Diencephalon (tissue), 1 donor: ENCODE data around the gene TOPBP1. TPM values are rescaled to one million over a fixed set of nuclear protein-coding genes. Genes with fewer than 3 reads are reported as not detected.

ENCODE experiments used
- small RNA-seq: library from RNA; depleted of rRNA; stranded (forward); fragments of <200 nt; gene quantifications from one replicate; pipeline ENCODE3, GENCODE V24; 2014
- total RNA-seq: library from RNA; depleted of rRNA; stranded (reverse); fragments of >200 nt; gene quantifications from one replicate; pipeline ENCODE4 v1.2.3, GENCODE V29; 2014

TOPBP1 gene
- total RNA-seq, result 42.7 TPM

GRCh38 chr3:133661454-133662277, at the start of gene TOPBP1:
Gene TOPBP1, minus strand, starts transcription at chr3:133661941. Its CDS starts 814 bp downstream, at chr3:133661127.

GRCh38 chr3:133573629-133574194, 88.0 kb downstream of the TOPBP1 start, which contains the start of gene CDV3:
Gene CDV3, plus strand, starts transcription at chr3:133573686. Its CDS starts 359 bp downstream, at chr3:133574045.

Small RNA genes within 50 kb of the gene (small RNA-seq; reads per million reads assigned to genes)
- gene RF00438 (not detected), gene RNA5SP140 (not detected), gene RNU6-678P (not detected)

Other genes with a start within 250 kb of the TOPBP1 start
- gene CDV3, start 88.3 kb downstream of the TOPBP1 start, total RNA-seq, result 125 TPM
- gene TF, start 84.5 kb upstream of the TOPBP1 start, total RNA-seq, result 9.2 TPM
- gene SRPRB, start 143.9 kb upstream of the TOPBP1 start, total RNA-seq, result 45.9 TPM
- 160 TPM for gene RAB6B, start 233.9 kb upstream of the TOPBP1 start, total RNA-seq